Bronchial epithelial cell (primary cell): ENCODE measurements around the gene PKHD1. TPM values are rescaled to one million over a fixed set of nuclear protein-coding genes. Genes with fewer than 3 reads are reported as not detected.

Experiments used
- DNase-seq: peaks from one replicate; pipeline ENCODE4 v3.0.0-alpha.2; 2010; ENCODE audit warnings: low read depth
- FAIRE-seq: peaks from 2 replicates; lab custom pipeline; 2011; peaks lifted over from hg19 to GRCh38; lab: Jason Lieb, UNC
- H3K27me3 ChIP-seq: 2 replicates; pipeline ENCODE4 v1.5.1; 2011; ENCODE audit warnings: low read length; ENCODE audit not compliant: control insufficient read depth, insufficient read depth
- H3K36me3 ChIP-seq: 2 replicates; pipeline ENCODE4 v1.5.1; 2011; ENCODE audit warnings: low read length; ENCODE audit not compliant: control insufficient read depth, insufficient read depth
- H3K4me3 ChIP-seq: 2 replicates; pipeline ENCODE4 v1.5.1; 2011; ENCODE audit warnings: mild to moderate bottlenecking, low read depth, low read length, control low read depth
- CTCF ChIP-seq: IDR thresholded peaks from 2 replicates; pipeline ENCODE4 v1.5.1; 2011; ENCODE audit warnings: mild to moderate bottlenecking, moderate library complexity, low read length, control low read depth, inconsistent platforms; ENCODE audit not compliant: insufficient read depth, severe bottlenecking
- total RNA-seq: library from RNA; depleted of rRNA; stranded (reverse); fragments of >200 nt; gene quantifications from 2 replicates; pipeline ENCODE4 v1.2.1, GENCODE V29; 2014

Gene PKHD1
- total RNA-seq, 1 donor from 2014 or later, result not detected

DNA sequence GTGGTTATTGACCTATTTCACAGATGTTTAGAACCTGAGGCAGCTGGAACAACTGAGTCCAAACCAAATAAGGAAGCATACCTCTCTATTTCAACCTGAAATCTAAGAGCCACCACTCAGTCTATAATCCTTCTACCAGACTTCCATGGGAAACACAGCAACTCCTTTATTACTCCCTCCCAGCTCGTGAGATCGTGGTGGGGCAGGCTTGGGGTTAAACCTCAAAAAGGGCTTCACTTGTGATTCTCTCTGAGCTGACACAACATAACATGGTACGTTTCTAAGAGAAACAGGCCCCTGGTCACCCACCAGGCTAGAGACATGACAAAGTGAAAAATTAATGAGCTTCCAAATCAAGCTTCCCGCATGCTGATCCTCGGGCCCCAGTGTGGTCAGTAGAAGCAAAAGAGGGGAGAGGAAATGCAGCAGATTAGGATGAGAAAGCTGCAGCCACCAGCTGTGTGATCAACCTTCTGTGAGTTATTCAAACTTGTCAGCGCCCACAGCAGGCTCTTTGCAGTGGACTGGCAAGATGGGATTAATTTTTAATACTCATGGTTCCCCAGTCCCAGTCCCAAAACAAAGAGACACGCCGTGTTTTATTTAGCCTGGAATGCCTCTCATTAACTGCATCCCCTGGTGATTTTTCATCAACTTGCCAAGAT lies 9.3 kb downstream of the PKHD1 start:
- H3K36me3 ChIP-seq, result no peaks in the 10 kb centered on the region
- DNase-seq (no peak), FAIRE-seq (no peak)
- no peaks in the 10 kb centered on the region for H3K27me3 ChIP-seq
- H3K4me3 ChIP-seq, result no peak overlapping the region
- no peak for TF ChIP-seq CTCF

- Histone ChIP-seq H3K36me3 (no peaks in the 10 kb centered on the region), H3K4me3 (no peak overlapping the region), H3K27me3 (no peaks in the 10 kb centered on the region)
- no peak for TF ChIP-seq CTCF
- DNase-seq, result no peak
- FAIRE-seq, result no peak
Measured at GRCh38 chr6:52077180-52077884, 10.1 kb downstream of the PKHD1 start.

DNA sequence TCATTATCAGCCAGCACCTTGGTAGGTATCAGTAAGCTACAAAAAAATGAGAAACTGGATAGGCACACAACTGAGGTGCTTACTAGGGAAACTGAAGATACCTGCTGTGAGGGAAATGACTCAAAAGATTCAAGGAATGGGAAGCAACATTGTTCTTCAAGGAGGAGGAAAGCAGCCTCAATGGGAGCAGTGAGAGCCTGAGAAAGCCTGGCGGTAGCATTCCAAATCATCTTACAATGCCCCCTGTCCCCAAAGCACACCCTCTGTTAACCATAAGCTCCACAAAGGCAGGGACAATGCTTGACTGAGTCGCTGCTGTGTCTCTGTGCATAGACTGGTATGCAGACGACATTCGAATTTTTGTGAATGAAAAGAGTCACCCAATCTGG lies 10.6 kb downstream of the PKHD1 start:
- DNase-seq, result no peak
- no peak for FAIRE-seq
- Histone ChIP-seq H3K36me3 (no peaks in the 10 kb centered on the region), H3K4me3 (no peak overlapping the region), H3K27me3 (no peaks in the 10 kb centered on the region)
- TF ChIP-seq CTCF, result no peak

- no peak for FAIRE-seq
- H3K4me3 ChIP-seq, result no peak overlapping the region
- no peaks in the 10 kb centered on the region for H3K36me3 ChIP-seq
- no peak for DNase-seq
- no peaks in the 10 kb centered on the region for H3K27me3 ChIP-seq
- TF ChIP-seq CTCF, result no peak
Measured at GRCh38 chr6:52074716-52075115, 12.7 kb downstream of the PKHD1 start.

- no peaks in the 10 kb centered on the region for H3K36me3 ChIP-seq
- no peak overlapping the region for H3K4me3 ChIP-seq
- FAIRE-seq (no peak), DNase-seq (no peak)
- TF ChIP-seq CTCF, result no peak
- H3K27me3 ChIP-seq, result no peaks in the 10 kb centered on the region
Measured at GRCh38 chr6:52074155-52074554, 13.3 kb downstream of the PKHD1 start.
